ENCODE data around the gene TSPAN14. TPM values are rescaled to one million over a fixed set of nuclear protein-coding genes. Genes with fewer than 3 reads are reported as not detected.
A peak's percentile ranks its signal among the peaks of the same experiment; 100 is the strongest.
"Not testable (repeated sequence)": the region's sequence is repeated elsewhere in the genome, so short reads cannot be mapped to it uniquely, and the experiment has no call there.

Gene TSPAN14, protein sequence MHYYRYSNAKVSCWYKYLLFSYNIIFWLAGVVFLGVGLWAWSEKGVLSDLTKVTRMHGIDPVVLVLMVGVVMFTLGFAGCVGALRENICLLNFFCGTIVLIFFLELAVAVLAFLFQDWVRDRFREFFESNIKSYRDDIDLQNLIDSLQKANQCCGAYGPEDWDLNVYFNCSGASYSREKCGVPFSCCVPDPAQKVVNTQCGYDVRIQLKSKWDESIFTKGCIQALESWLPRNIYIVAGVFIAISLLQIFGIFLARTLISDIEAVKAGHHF
- 31.3 TPM for total RNA-seq

- DNase-seq (ENCODE audit: low spot score) (peak; percentile 89), ATAC-seq (peak; percentile 81)
Observed at GRCh38 chr10:80453842-80454512, at the start of gene TSPAN14. Gene TSPAN14, plus strand, starts transcription at chr10:80454310. Its CDS starts 34,924 bp downstream, at chr10:80489234.

DNA sequence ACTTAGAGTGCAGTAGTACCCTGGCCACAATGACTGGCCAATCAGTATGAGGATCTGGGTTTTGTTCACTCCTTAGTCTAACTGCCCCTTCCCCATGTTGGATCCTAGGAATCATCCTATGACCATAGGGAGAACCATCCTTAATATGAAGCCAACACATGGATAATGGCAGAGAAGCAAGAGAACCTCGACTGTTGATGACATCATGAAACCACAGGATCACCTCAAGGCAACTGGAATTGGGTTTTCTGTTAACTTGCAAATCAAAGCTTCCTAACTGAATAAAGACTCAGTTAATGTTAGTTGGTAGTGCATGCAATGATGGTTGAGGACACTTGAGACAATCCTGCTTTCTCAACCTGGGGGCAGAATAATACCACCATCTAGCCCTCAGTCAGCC, 49.1 kb upstream of the TSPAN14 start:
- ATAC-seq, result no peak
- DNase-seq (ENCODE audit: low spot score), result no peak

DNA sequence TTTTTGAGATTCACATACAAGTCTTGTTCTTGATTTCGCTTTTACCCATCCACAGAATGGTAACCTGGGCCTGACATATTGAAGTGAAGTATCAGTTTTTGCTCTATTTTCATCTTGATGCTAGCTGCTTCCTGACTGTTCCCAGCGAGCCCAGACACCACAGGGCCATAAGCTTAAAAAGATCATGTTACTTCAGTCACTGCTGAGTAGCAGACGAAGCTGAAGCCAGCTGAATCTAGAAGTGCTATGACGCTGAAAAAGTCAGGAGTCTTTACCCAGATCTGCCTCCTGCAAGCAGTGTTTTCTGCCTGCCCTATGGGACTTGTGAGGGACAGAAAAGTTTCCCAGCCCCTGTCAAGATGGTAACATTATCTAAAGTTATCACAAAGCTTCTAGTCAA, 48.5 kb upstream of the TSPAN14 start:
- DNase-seq (ENCODE audit: low spot score) (no peak), ATAC-seq (no peak)

- no peak for DNase-seq (ENCODE audit: low spot score)
- ATAC-seq, result no peak
Observed at GRCh38 chr10:80406204-80406603, 47.9 kb upstream of the TSPAN14 start.

DNA sequence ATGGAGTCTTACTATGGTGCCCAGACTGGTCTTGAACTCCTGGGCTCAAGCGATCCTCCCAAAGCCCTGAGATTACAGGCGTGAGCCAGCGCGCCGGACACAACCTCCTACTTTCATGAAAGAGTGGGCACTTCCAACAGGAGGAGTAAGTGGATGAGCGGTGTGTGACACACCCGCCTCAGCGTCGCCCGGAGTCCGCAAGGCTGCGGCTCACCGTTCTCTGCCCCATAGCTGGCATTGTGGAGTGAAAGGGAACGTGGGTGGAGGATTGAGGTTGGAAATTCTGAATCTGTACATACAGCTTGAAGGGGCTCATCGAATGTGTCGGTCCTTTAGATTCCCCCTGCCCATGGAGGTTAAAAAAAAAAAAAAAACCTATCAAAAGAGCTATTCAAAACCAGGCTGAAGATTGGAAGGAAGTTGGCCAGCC, 46.3 kb upstream of the TSPAN14 start:
- ATAC-seq, result peak; percentile 67
- peak; percentile 66 for DNase-seq (ENCODE audit: low spot score)

DNA sequence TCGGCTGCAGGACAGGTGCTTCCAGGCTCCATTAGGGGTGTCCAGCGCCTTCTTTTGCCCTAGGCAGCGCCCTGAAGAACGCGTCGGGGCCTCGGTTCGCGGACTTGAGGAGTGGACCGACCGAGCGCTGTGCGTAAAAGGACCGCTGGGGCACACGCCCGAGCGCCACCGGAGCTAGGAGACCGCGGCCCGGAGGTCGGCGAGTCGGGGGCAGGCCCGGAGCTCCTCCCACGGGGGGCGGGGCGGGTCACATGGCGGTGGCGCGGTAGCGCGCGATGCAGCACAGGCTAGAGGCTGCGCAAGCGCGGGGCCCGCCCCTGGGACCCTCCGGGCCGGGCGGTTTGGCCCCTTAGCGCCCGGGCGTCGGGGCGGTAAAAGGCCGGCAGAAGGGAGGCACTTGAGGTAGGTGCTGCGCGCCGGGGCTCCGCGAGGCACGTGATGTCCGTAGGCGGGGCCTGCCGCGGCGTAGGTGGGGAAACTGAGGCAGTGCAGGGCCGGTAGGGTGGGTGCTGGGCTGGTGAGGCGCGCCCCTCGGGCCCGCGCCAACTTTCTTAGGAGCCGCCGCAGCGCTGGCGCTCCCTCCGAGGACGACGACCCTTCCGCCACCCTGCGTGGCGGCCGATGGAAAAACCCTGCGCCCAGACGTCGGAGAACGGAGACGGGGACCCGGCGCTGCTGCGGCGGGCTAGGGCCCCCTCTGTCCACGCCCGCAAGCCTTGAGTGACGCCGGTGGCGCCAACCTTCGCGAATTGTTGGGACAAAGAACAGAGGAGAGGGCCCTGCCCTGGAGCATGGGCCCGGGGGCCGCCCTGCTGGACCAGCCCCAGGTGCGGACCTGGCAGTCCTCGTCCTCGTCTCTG, 45.6 kb upstream of the TSPAN14 start, which contains the start of gene PRXL2A:
Gene PRXL2A (plus strand): TSS at position 310 of the 860 bp plus-strand sequence. CDS start 11,917 bp downstream, outside the sequence.
- ATAC-seq, result peak; percentile 88
- DNase-seq (ENCODE audit: low spot score), result peak; percentile 92

DNA sequence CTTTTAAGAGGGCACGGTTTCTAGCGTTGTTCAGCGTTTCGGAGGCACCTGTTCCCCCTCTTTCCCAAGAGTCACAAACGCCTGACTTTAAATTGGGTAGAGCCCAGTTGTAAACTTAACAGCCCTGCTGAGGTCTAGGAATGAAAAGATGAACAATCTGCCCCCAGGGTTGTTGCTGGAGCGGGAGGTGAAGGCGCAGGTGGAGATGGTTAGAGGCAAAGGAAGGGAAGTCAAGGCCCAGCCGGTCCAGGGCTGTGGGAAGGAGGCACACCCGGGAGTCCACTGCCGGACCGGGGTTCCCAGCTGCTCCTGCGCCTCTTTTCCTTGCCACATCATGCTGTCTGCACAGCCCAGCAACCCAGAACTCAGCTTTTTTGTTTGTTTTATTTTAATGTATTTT, 45.0 kb upstream of the TSPAN14 start:
- no peak for ATAC-seq

DNA sequence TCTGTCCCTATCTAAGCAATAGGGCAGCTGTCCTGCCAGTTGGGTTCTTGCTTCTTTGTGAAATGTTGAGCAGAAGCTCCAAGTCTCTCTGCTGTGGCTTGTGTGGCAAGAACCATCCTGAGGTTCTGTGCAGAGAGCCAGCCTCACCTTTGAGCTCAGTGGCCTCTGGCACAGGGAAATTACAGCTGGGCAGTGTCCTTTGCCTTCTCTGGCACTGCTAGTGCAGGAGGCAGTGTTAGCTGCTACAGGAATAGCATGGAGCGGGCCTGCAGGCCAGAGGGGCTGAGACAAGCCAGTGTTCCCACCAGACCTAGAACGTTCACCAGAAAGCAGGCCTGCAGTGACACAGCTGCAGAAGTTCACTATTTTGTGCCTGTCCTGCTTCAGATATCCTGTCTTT, 44.0 kb upstream of the TSPAN14 start:
- DNase-seq (ENCODE audit: low spot score) (peak; percentile 87), ATAC-seq (peak; percentile 69)

More for the DNA sequence above, 45.0 kb upstream of the TSPAN14 start:
- DNase-seq (ENCODE audit: low spot score), result no peak

DNA sequence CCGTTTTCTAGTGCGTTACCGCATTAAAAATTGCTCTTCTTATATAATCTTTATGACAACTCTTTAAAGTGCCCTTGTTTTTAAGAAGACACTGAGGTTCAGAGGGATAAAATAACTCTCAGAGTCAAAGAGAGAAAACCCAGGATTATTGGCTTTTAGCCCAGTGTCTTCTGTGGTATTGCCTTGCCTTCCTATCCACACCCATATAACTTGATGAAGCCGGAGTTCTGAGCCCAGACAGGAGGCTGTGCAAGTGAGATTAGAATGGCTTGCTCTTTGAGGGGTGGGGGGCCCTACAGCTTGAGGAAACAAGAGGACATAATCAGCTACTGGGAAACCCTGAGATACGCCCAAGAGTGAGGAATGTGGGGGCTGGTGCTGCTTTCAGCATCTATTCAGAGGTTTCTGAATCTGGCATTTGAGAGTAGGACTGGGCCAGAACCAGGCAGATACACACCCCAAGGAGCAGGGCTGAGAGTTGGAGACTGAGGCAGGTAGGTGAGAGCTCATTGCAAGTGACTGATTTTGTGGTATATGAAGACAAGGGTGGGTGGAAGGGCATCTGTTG, 43.4 kb upstream of the TSPAN14 start:
- ATAC-seq (no peak), DNase-seq (ENCODE audit: low spot score) (no peak)

DNA sequence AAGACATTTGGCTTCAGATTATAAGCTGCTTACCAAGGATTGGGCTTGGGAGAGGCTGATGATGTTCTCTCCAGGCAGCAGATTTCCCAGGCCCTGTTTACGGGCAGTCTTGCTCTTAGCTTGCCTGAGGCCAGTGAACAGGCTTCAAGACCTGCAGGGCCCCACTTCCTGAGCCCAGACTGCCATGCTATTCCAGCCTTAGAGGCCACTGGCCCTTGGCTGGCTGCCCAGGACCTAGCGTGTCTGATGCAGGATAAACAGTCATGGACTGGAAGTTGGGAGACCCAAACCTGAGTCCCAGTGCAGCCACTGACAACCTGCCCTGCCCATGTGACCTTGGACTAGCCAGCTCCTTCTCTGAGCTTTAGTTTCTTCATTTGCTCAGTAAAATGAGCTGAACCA, 42.8 kb upstream of the TSPAN14 start:
- DNase-seq (ENCODE audit: low spot score) (peak; percentile 67), ATAC-seq (no peak)

DNA sequence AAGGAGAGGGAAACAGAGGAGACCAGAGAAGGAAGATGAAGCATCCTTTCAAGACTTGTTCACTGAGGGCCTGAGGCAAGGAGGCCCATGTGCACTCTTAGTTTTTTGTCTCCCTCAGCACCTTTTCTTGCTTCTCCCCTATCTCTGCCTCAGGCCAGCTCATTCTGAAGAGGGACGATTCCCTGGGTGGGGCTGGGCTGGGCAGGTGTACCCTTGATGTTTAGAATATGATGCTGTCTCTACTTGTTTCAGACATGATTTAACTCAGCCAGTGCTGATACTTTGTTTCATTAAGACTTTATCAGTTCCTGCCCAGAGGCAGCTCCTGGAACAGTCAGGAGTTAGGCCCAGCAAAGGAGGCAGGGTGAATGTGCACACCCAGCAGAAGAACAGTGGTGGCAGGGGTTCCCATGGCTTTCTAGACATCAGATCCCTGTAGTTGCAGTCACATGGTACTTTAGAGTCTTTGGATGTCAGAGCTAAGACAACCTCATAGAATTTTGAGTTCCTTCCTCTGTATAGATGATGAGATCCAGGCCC, 42.4 kb upstream of the TSPAN14 start:
- no peak for ATAC-seq

DNA sequence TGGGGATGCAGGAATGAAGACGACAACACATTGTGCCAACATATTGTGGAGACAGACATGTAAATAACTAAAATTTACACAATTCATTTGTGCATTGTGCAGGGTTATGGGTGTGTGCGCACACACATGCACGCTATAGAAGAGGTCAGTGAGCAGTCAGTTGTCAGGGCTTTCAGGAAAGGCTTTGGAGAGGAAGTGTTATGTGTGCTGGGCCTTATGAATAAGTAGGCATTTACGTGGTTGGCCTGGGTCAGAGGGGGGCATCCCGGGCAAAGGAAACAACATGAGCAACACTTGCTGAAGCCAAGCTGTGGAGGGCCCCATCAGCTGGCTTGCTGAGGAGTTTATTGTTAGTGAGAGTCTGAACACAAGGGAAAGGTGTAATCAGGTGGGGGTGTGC, 41.6 kb upstream of the TSPAN14 start:
- DNase-seq (ENCODE audit: low spot score) (no peak), ATAC-seq (no peak)

More for the DNA sequence above, 42.4 kb upstream of the TSPAN14 start:
- no peak for DNase-seq (ENCODE audit: low spot score)

GRCh38 chr10:80413271-80413996, 40.7 kb upstream of the TSPAN14 start:
- no peak for DNase-seq (ENCODE audit: low spot score)
- ATAC-seq, result no peak

- peak; percentile 68 for DNase-seq (ENCODE audit: low spot score)
- peak; percentile 82 for ATAC-seq
Observed at GRCh38 chr10:80414142-80414895, 39.8 kb upstream of the TSPAN14 start.

DNA sequence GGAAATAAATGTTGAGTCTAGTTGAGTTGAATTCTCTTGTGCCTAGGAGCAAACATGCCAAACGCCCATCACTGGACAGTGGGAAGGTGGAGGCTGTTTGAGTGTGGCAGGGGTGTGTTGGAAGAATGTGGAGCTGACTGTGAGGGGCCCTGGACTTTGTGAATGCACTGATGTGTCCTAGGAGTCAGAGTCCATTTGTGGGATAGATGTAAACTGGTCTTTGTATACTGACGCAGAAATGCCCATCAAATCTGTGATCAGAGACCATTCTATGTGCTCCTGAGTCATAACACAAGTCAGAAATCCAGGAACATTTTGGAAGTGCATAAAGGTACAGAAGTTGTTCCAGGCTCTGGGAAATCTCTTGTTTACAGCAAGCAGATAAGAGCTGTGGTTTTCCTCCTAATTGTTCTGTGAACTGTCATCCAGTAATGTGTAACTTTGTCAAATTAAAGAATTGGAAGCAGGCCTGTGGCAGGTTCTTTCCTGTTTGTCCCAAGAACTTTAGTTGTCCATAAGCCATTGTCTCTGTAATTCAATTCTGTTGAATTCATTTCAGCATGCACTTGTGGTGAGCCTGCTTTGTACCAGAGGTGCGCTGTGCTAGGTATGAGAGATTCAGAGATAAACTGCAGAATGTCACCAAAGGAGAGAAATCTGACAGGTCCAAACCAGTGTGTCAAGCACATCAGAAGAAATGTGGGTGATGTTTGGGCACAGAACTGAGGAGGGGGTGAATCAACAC, 38.2 kb upstream of the TSPAN14 start:
- ATAC-seq, result no peak

DNA sequence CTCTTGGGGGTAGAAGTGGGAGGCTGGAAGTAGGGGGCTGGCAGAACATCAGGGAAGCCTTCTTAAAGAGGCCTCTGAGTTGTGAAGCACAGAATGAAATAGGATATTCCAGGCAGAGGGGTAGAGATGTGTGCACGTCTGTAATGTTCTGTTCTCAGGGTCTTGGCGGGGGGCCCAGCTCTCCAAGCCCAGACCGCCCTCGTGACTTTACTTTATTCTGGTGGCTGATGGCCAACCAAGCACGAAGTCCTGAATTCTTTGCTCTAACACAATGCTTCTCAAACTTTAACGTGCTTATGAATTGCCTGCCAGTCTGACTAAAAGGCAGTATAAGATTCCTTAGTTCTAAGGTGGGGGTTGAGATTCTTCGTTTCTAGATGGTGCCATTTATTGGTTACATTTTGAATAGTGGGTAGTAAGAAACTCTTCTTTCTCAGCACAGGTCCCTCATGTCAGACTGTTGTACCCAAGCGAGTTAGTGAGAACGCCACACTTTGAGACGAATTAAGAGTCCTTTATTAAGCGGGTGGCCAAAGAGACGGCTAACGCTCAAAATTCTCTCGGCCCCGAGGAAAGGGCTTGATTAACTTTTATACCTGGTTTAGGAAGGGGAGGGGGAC, 37.5 kb upstream of the TSPAN14 start:
- peak; percentile 10 for ATAC-seq
- DNase-seq (ENCODE audit: low spot score), result no peak

More for the DNA sequence above, 38.2 kb upstream of the TSPAN14 start:
- no peak for DNase-seq (ENCODE audit: low spot score)

- not testable (repeated sequence) for ATAC-seq; DNase-seq (ENCODE audit: low spot score)
Observed at GRCh38 chr10:80417256-80417655, 36.9 kb upstream of the TSPAN14 start.

Data from left lobe of liver (tissue), 2 donors.